ENCODE data around the gene SPTLC3.
"Not testable (repeated sequence)": the region's sequence is repeated elsewhere in the genome, so short reads cannot be mapped to it uniquely, and the experiment has no call there.

Gene SPTLC3

DNA sequence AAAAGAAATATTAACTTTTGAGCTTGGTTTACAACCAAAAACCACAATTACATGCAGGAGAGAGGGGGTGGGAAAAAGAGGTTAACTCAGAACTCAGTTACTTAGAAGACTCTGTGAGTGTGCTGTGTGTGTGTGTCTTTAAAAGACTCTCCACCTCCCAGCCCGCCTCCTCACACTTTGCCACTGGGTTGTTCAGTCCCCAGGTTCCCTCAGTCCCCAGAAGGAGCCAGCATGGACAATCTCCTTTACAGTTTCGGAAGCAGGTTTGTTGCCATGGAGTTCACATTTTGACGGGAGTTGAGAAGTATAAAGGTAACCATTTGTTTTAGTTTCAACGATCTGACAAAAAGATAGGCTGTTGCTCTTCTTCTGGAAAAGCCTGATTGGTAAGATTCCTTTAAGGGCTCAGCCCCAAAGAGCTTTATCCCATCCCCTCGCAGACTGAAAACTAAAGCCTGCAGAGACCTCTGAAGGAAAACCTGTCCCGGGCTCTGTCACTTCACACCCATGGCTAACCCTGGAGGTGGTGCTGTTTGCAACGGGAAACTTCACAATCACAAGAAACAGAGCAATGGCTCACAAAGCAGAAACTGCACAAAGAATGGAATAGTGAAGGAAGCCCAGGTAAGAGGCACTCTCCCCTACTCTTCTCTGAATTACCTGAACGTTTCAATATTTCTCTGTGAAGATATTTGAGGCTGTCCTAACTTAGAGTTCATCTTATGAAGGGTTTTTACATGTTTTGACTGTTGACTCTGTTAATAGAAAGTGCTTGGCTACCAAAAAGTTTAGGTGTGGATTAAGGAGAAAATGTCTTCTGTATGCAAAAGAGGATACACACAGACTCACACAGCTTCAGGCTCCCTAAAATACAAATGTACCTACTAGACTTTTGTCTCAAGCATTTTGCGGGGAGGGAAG is at the start of gene SPTLC3:
TSS of gene SPTLC3 (plus strand) at position 212 of the 921 bp plus-strand sequence. CDS start at position 508, 296 bp downstream.
- no peak for DNase-seq (ENCODE audit: low read depth in 2 of 2, low spot score in 1 of 2)

DNA sequence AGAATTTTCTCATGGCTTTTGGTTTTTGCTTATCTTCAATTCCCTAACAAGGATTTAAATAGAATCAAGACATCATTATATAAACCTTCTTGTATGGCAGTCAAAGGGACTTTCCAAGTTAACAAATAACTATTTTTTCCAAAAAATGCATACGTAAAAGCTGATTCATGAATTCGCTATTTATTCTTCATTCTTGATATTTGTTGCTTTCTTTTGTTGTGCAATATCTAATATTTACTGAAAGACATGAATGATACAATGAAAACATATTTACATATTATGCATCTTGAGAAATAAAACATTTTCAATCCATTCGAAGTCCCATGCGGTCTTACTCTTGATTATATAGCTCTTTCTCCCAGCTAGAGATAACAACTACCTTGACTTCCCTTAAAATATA is 47.0 kb upstream of the SPTLC3 start:
- no peak for DNase-seq (ENCODE audit: low read depth in 2 of 2, low spot score in 1 of 2)

DNA sequence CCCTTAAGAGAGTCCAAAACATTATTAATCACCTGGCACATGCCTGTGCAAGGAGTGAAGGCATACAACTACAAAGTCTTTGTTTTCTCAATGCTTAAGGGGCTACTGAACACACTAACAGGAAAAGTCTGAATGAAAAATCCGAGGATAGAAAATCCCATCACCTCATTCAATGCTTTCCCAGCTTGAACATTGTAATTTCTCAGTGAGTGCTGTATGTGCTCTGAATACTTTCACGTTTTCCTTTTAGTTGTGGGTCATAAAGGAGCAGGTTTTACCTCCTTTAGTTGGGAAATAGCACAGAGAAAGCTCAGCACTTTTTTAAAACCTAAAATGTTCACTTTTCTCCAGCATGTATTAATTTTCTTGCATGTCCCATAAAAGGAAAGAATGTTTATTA is 45.9 kb upstream of the SPTLC3 start:
- no peak for DNase-seq (ENCODE audit: low read depth in 2 of 2, low spot score in 1 of 2)

DNA sequence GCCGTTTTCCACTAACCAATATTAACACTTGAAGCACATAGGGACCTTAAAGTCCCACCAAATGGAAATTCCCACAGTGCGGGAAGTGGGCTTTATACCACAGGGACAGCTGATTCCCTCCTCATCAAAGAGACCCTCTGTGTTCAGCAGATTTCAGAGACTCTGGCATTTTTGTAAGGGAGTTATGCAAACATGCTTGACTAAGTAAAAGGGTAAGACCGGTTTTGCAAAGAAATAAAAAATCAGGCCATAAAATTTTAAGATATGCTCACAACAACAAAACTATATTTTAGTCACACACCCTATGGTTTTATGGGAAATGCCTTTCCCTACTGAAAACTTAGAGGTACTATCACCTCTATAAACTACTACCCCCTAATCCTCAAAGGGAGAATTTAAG is 45.4 kb upstream of the SPTLC3 start:
- no peak for DNase-seq (ENCODE audit: low read depth in 2 of 2, low spot score in 1 of 2)

DNA sequence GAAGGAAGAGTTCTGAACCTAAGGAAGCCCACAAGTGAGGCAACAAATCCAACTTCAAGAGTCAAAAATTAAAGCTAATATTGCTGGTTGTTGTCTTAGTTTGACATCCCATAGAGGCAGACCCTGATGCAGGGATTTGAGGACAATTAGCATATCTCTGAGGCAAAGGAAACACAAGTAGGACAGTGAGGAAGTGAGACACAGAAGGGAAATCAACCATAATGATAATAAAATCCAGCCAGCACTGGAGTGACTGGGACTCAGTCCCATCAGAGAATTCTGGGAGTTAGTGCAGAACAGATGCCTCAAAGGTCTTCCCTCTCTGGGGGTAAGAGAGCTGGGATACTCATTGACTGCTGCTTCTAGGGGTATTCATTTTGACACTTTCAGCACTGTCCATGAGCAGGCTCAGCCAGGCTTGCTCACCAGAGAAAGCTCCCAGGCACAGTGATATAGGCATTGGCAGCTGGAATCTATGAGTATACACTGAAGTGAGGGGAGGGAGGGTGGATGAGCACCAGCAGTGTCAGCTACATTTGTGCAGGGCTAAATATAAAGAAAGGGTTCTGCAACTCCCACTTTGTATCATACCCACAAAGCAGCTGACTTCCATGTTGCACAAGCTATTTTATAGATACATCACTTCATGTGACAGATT is 43.4 kb upstream of the SPTLC3 start:
- no peak for DNase-seq (ENCODE audit: low read depth in 2 of 2, low spot score in 1 of 2)

DNA sequence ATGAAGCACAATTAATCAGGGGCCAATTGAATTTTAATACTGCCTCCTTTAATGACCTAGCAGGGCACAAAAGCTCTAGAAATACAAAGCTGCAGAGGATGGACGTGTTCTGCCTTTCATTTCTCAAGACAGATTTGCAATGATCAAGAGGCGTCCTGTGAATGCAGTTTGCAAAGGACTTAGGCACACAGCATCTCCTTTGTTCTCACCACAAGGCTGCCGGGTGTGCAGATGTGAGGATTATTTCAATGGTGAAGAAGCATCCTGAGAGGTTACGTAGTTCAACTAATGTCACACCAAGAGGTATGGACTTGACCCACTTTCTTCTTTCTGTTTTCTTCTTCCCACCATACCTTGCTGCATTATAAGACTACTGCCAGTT is 42.9 kb upstream of the SPTLC3 start:
- DNase-seq (ENCODE audit: low read depth in 2 of 2, low spot score in 1 of 2), result no peak

DNA sequence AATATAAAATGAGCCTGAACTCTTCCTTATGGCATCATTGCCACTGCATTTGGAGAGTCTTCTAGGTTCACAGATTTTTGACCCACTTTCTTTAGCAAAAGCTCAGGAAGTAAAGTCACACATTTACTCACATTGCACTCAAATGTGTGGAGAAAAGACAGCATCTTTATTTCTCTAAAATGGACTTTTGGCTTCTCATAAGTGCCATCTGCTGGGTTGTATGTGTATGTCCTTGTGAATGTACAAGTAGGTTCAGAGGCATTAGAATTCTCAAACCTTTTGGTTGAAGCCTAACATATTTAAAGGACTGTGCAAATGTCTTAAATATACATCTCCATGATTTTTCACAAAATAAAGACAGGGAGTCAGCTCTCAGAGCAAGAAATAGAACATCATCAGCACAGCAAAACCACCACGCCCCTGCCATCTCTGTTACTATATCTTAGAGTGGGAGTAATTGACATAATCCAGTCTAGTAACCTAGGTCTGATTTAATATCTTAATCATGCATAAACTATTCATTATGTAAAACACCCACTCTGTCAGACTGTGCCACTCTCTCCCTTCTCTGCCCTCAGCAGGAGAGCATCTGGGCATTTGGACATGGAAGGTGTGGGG is 42.2 kb upstream of the SPTLC3 start:
- DNase-seq (ENCODE audit: low read depth in 2 of 2, low spot score in 1 of 2), result no peak

DNA sequence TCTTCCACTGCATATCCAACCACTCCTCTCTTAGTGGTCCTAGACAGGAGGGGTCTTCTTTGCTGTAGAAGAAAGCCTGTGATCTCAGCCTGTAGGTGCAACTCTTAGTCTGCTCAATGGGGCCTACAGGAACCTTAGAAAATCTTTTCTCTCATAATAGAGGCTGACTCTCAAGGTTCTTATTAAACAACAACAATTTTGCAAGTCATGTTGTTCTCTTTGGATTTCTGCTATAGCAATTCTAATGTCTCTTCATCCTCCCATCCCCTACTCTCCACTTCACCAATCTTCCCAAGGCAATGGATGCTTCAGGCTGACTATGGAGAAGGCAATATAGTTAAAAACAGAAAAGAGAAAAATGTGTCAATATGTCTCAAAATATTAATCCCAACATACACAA is 40.8 kb upstream of the SPTLC3 start:
- DNase-seq (ENCODE audit: low read depth in 2 of 2, low spot score in 1 of 2), result no peak

DNA sequence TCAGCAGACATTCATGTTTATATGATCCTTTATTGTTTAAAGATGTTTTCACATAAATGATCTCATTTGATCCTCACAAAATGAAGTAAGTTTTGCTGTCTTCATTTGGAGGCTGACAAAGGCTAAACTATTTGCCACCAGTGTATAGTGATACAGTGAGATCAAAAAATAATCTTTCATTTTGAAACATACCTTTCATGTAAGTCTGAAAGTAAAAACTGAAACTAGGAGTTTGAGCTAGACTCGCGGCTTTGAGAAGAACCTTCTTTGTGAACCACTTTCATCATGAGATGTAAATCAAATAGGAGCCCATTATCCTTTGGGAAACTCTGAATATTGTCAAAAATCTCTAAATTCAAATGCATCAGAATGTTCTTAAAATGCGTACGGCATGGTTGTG is 40.3 kb upstream of the SPTLC3 start:
- no peak for DNase-seq (ENCODE audit: low read depth in 2 of 2, low spot score in 1 of 2)

DNA sequence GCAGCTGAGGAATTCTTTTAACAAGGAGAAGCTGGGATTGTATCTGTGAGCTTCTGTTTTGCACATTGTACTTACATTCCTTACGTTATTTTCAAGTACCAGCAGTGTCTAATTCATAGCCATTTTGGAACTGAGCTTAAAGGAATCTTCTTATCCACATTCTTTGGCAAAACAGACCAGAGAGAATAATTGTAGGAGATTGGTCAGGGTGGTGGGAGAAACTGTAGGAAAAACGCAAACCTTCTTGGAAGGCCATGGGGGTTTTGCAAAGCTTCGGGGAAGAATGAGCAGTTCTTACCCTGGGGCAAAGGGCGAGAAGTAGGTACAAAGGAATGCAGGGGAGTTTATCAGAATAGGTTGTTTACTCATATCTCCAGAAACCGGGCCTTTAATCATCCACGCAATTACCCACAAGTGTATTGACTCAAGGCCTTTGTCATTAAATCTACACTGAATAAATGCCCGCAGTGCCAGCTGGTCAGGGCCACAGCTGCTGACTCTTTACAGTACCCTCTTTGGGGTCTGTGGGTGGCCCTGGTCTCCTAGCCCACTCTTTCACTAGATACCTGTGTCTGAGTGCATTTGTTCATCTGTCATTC is 39.6 kb upstream of the SPTLC3 start:
- no peak for DNase-seq (ENCODE audit: low read depth in 2 of 2, low spot score in 1 of 2)

DNA sequence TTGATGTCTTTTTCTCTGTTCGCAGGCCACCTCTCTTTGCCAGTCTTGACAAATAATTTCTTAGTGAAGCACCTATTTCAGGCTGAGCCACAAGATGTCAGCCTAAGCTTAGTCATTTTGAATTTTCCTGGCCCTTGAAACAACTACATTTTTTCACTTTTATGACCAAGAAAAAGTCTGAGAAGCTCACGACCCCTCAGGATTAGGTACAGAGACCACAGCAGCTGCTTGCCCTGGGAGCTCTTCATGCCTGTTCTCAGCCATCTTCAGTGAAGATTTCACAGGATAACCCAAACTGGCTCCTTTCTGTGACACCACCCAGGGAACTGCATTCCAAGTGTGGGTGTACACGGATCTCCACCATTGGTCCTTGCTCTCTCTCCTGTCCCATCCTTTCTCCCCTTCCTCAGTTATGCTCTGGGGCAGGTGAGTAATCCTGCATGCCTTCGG is 38.4 kb upstream of the SPTLC3 start:
- no peak for DNase-seq (ENCODE audit: low read depth in 2 of 2, low spot score in 1 of 2)

DNA sequence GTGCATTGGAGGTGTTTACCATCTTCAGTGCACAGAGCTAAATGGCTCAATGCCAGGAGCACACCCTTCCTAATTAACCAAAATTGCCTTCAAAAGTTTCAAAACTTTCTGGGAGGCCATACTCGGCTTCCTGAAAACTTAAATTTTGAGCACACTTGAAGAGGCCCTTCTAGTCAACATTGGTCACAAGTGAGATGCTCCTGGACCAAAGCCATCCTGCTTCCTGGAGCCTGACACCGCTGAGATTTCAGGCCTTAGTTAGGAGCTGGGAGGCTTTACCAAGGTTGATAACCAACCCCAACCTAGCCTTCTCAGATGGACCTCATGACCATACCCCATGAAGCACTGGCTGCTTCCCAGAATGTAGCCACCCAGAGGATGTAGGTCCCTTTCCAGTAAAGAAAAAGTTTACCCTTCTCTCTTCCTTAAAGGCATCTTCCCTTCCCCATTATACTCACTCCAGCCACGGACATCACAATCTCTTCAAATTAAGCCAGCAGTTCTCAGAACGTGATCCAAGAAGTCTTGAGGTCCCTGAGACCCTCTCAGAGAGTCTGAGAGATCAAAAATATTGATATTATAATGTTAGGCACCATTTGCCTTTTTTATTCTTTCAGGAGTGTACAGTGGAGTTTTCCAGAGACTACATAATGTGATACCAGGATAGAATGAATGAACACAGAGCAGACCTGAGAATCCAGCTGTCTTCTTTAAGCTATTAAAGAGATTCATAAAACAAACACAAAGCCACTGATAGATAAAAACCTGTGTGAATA is 32.8 kb upstream of the SPTLC3 start:
- no peak for DNase-seq (ENCODE audit: low read depth in 2 of 2, low spot score in 1 of 2)

DNA sequence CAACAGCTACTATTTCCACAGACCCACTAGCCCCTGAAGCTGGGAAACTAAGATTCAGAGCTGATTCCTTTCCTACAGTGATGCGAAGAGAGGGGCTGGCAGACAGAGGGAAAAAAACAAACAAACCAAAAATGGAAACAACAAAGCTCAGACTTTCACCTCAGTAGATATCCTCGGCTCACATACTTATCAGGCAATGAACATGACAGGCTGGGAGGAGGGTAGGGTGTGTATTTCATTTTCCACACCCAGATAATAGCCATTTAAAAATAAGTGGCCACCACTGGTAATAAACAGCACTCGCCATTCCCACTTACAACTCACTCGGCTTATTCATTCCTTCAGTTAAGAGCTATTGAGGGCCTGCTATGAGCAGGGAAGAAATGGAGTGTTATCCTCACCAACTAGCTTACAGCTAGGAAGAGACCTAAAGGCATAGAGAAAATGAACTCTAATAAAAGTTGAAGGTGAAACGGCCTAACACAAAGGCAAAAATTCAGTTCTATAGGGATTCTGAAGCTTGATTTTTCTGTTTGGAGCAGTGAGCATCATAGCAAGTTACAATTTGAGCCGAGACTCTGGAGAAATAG is 32.0 kb upstream of the SPTLC3 start:
- no peak for DNase-seq (ENCODE audit: low read depth in 2 of 2, low spot score in 1 of 2)

DNA sequence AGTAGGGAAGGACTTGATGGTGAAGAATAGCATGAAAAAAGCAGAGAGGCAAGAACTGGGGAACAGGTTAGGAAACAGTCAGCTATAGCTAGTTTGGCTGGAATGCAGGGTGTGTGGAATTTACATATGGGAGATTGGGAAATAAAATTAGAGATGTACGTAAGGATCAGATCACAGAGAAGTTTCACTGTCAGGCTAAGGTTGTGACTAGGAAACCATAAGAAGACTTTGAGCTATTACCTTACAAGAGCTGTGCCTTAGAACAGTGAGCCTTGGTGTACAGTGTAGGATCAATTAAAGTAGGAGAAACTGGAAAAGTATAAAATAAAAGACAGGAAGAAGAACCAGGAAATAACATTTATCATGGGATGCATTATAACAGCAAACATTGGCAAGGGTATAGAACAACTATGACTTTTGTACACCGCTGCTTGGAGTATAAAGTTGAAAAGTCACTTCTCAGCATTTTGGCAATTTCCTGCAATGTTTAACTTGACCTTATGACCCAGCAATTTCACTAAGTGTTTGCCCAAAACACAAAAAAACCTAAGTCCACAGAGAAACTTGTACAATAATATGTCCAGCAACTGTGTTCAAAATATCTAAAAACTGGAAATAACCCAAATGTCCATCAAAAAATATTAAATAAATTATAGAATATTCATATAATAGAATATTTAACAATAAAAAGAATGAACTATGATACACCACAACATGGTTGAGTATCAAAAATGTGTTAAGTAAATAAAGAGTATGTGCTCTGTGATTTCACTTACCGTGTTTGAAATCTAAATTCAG is 31.2 kb upstream of the SPTLC3 start:
- no peak for DNase-seq (ENCODE audit: low read depth in 2 of 2, low spot score in 1 of 2)

DNA sequence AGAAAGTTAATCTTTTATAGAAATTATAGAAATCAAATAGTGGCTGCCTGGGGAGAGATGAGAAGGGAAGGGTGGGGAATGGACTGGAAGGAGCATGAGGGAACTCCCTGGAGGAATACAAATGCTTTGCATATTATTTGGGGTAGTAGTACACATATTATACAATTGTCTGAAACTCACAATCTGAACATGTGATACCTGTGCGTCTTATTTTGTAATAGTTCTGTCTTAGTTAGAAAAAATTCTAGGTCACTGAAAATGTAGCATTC is 30.7 kb upstream of the SPTLC3 start:
- no peak for DNase-seq (ENCODE audit: low read depth in 2 of 2, low spot score in 1 of 2)

DNA sequence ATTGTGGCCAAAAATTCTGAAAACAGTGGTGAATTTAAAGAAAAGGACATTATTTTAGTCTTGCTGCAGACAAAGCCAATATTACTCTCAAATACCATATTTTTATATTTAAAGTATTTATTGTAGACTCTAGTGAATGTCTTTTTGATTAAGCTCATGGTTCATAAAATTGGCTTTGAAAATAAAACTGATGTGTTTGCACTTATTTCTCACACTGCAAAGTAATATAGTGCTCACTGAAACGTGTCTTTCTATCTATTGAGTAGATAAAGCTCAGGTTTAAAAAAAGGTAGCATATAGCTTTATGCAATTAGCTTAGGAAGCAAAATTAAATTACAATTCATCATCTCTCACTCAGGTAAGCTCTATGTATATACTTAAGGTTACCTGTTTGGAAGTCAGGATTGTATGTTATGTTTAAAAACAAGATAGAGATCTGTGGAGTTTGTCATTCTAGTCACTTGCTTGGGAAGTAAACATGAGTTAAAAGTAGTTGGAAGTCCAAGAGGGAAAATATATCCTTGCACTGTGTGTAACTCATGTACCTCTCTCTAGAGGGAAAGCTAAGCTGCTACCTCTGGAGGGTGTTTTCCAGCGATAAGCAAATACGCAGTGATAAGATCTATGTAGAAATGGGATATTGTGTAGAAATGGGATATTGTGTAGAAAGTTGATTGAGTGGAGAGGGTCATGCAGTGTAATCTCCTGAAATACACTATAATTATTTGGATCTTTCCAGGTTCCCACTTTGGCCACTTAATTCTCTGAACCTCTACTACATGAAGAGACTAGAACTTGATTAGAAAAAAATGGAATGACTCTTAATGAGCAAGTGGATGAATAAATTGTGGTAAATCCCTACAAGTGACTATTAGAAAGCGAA is 29.9 kb upstream of the SPTLC3 start:
- no peak for DNase-seq (ENCODE audit: low read depth in 2 of 2, low spot score in 1 of 2)

DNA sequence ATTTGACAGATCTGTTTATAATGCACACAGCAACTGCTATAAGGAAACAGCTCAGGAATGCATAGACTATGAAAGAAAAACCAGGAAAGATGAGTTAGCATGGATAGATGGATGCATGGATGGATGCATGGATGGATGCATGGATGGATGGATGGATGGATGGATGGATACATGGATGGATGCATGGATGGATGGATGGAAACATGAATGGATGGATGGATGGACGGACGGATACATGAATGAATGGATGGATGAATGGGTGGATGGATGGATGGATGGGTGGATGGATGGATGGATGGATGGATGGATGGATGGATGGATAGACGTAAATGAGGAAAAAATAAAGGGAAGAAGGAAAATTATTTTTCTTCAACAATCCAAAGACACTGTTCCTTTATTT is 29.1 kb upstream of the SPTLC3 start:
- not testable (repeated sequence) for DNase-seq (ENCODE audit: low read depth in 2 of 2, low spot score in 1 of 2)

DNA sequence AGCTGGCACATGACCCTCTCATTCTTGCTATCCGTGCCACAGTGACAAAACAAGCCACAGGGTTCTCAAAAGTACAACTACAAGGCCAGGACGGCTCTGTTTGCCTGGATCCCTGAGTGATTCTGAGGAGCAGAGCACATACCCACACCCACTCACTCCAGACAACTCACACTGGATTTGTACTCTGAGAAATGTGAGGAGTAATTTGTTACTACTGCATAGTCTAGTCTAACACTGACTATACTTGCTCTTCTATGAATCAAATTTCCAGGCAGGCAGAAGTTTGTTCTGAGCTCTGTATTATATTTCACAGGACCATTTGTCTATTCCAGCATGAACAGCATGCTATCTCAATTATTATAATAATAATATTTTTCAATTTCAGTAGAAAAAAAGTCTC is 26.7 kb upstream of the SPTLC3 start:
- DNase-seq (ENCODE audit: low read depth in 2 of 2, low spot score in 1 of 2), result no peak
